ENCODE results near the gene AGBL4. TPM values are rescaled to one million over a fixed set of nuclear protein-coding genes. Genes with fewer than 3 reads are reported as not detected.

AGBL4 gene
- polyA plus RNA-seq, 1 donor, result 0.22 TPM

DNA sequence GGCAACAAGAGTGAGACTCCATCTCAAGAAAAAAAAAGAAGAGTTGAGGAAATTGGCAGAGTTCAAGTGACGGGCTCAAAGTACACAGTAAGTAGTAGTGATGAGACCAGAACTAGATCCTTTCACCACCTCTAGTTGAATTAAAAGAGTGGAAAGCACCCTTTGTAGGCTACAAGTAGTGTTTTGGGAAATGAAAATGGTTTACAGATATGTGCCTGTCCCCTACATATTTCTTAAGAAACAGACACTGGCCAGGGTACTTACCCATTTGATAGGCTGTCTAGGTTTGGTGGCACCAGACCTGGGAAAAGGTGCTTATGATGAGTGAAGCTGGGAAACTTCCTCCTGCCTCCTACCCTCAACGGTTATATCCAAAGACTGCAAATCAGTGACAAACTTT lies 1083.4 kb downstream of the AGBL4 start:
- no peak for DNase-seq

- no peak for DNase-seq
Observed at GRCh38 chr1:48939828-48940227, 1083.9 kb downstream of the AGBL4 start.

DNA sequence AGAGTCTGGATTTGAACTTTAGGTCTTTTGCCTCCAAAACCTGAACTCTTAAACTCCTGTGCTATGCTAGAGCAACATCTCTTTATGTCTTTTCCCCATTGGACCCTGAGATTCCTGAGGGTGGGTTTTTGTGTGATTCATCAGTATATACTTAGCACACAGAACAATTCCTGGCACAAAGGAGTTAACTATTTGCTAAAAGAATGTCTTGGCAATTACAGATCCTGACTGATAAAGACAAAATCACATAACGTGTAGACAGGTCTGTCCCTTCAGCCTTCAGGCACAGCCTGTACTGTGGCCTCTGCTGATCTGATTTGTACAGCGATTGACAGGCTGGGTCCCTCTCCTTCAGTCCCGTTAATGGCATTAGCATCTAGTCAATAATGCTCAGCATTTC lies 1084.7 kb downstream of the AGBL4 start:
- no peak for DNase-seq

- no peak for DNase-seq
Observed at GRCh38 chr1:48937732-48938131, 1086.0 kb downstream of the AGBL4 start.

- no peak for DNase-seq
Observed at GRCh38 chr1:48936436-48936835, 1087.3 kb downstream of the AGBL4 start.

DNA sequence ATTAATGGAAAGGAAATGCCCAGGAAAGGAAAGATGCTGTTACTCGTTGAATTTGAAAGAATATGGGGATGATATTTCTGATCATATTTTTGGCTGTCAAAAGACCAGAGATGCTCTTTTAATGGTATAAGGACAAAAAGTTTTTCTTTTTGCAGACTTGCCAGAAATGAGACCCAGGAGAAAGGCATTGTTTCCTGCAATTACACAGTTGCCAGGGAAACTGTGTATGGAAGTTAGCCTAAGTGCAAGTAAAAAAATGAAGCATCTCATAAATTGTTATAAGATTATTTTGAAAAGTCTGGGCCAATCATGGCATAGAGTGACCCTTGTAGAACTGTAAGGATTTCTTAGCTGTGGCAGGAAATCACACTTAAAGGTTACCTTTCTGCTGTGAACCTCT lies 1091.4 kb downstream of the AGBL4 start:
- peak; percentile 17 for DNase-seq

GRCh38 chr1:48931506-48932192 lies 1092.1 kb downstream of the AGBL4 start:
- no peak for DNase-seq

DNA sequence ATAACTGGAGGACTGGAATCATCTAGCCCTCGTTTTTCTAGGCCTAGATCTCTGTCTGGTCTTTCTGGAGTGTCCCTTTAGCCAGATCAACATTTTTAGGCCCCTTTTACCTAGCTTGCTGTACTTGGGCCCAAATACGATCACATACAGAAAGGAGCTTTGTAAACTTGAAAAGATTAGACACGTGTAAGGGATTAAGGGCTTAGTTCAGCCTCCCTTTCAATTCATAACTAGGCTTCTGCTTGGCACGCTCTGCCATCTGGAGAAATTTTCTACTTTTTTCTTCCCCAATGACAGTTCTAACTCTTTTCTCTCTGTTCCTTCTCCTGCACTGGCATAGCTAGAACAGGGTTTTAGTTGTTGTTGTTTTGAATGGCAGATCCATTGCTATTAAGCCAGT lies 1093.7 kb downstream of the AGBL4 start:
- no peak for DNase-seq

DNA sequence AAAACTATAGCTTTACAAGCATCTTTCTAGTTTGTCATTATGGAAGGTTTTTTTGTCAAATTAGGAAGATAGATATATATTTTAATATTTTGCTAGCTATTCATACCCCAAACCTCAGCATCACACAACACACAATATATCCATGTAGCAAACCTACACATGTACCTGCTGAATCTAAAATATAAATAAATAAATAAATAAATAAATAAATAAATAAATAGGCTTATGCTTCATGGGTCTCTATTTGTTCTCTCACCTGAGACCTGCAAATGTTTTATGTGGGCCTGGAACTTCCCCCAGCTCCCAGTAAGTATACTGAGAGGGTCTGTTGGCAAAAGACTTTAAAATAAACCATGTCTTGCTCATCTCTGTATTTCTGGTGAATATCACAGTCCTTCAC lies 1099.7 kb downstream of the AGBL4 start:
- DNase-seq, result no peak

GRCh38 chr1:48923116-48923515 lies 1100.6 kb downstream of the AGBL4 start:
- no peak for DNase-seq

DNA sequence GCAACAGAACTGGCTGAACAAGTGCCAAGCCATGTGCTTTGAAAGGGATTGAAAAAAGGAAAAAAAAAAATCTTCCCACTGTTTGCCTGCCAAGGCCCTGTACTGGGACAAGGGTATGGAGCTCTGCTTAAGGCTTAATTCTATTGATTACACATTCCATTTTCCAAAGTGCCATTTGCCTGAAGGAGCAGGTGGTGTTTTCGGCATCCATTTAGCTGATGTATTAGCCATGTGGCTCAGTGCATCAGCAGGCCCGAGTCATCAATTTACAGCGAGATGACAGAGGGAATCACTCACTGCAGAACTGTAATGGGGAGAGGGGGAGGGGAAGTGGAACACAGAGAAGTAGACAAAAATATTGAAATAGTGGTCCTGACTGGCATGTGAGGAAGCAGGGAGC lies 1102.9 kb downstream of the AGBL4 start:
- no peak for DNase-seq

- DNase-seq, result no peak
Observed at GRCh38 chr1:48917901-48918603, 1105.7 kb downstream of the AGBL4 start.

GRCh38 chr1:48917070-48917454 lies 1106.7 kb downstream of the AGBL4 start:
- no peak for DNase-seq

DNA sequence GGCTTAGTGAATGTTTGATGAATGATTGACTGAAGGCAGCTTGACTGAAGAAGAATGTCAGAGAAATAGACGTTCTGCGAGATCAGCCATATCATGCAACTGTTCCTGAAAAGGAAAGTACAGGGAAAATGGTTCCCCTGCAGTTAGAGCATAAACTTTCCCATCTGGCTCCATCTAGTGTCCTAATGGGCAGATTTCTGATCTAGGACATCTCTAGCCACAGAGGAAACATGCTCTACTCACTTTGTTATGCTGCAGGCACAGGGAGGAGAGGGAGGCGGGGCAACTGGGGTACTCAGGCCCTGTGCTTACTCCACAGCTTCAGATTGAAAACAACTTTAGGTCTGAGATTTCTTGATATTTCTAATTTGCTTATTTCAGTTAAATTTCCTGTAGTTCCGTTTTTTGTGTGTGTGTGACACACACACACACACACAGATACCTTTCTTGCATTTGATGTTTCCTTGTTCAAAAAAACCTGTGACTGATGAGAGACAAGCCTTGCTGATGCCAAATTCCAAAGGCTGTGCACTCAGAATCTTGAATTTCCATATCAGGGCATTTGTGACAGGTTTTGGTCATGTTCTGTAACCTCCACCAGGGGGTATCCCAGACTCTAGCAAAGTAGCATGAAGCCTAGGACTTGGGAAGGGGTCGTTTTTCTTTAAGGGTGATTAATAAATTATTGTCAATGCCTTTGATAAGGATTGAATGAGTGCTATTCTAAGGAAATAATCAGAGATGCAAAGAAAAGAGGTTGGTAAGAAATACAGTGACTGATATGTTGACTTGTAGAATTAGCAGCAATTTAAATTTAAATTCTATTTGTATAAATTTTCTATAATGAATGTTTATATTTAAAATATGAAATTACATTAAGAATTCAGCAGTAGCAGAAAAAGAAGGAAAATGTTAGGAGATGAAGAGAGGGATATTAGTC lies 1107.4 kb downstream of the AGBL4 start:
- peak; percentile 36 for DNase-seq

DNA sequence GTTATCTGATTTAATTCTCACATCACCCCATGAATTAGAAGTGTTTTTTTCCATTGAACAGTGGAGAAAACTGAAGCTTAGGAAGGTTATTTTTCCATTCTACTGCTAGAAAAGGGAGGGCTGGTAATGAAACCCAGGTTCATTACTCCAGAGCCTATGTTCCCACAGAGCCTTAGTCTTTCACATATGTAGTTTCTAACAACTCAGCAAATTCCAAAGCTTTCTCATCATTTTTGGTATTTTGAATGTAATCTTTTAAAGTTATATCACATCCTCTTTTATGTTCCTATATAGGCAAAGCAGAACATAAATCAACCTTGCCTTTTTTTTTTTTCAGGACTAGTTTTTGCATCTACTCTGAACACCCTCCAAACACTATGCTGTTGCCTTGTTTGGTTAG lies 1115.1 kb downstream of the AGBL4 start:
- no peak for DNase-seq

DNA sequence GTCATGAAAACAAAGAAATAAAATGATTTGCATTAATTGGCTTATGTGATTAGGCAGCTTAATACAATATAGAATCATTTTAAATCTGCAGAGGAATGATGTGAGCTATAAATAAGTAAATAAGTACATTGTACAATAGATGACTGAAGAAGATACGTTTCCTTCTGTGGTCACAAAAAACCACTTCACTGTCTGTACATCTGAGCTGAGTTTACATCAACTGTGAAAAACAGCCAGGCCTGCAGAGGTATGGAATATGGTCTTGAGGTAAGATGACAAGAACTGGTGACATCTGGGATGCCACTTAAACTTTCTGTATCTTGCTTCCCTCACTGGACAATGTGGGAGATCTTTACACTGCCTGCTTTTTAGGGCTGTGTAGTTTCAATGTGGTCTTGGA lies 1117.0 kb downstream of the AGBL4 start:
- no peak for DNase-seq

DNA sequence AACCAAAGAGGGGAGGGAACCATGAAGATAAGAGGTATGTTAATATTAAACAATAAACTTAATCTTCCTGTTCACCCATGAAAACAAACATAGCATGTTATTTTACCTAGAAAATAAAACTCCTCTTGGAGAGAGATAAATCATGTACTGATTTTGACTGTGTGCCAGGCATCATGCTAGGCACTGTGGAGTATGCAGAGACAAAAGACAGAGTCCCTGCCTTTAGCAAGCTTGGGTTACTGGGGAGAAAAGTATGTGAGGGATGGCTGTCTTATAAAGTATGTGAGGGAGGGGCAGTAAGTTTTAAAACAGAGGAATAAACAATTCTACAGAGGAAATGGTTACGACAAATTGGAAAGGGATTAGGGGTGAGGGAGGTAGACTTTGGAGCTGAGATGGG lies 1117.6 kb downstream of the AGBL4 start:
- no peak for DNase-seq

GRCh38 chr1:48903291-48903690 lies 1120.5 kb downstream of the AGBL4 start:
- no peak for DNase-seq

- DNase-seq, result no peak
Observed at GRCh38 chr1:48898894-48899293, 1124.9 kb downstream of the AGBL4 start.

DNA sequence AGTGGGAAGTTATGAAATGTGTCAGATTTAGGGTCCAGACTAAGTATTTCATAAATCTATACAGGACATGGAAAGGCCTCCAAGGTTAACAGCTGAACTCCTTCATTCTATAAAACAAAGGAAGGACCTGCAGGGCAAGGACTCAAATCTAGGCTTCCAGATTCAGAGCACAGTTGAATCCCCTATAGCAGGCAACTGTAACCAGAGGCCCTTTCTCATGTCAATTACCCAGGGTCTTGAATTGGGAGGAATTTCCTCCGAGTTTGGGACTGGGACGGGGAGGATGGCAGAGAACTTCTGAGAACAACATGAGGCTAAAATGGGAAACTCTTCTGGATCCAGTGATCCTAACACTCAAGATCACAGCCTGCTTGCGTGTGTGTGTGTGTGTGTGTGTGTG lies 1134.1 kb downstream of the AGBL4 start:
- DNase-seq, result no peak

- no peak for DNase-seq
Observed at GRCh38 chr1:48889082-48889481, 1134.7 kb downstream of the AGBL4 start.

GRCh38 chr1:48887796-48888195 lies 1136.0 kb downstream of the AGBL4 start:
- no peak for DNase-seq

GRCh38 chr1:48882020-48882419 lies 1141.7 kb downstream of the AGBL4 start:
- DNase-seq, result no peak
